ENCODE measurements around the gene LHFPL3.

LHFPL3 gene

DNA sequence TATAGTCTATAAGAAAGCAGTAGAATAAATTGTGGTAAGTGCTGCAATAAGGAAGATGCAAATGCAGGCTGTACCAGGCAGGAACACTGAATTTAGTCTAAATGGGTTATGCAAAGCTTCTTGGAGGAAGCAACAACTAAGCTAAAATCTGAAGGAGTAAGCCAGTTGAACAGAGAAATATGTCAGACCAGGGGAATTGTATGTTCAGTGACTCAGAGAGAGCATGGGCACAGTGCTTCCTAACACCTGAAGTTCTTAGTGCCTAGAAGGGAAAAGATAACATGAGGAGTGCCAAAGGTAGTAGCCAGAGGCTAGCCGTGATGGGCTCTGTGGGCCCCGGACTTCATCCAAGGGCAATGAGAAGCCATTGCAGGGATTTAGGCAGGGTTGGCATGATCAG is 481.5 kb downstream of the LHFPL3 start:
- no peaks in the 10 kb centered on the region for H3K36me3 ChIP-seq
- no peak overlapping the region for H3K4me3 ChIP-seq (ENCODE audit: low read depth, low read length)
- peaks cover 26% of the 10 kb centered on the region for H3K27me3 ChIP-seq
- no peaks in the 10 kb centered on the region for H3K9me3 ChIP-seq
- no peaks in the 10 kb centered on the region for H3K4me1 ChIP-seq
- no peak for DNase-seq
- TF ChIP-seq, protein P1, sequence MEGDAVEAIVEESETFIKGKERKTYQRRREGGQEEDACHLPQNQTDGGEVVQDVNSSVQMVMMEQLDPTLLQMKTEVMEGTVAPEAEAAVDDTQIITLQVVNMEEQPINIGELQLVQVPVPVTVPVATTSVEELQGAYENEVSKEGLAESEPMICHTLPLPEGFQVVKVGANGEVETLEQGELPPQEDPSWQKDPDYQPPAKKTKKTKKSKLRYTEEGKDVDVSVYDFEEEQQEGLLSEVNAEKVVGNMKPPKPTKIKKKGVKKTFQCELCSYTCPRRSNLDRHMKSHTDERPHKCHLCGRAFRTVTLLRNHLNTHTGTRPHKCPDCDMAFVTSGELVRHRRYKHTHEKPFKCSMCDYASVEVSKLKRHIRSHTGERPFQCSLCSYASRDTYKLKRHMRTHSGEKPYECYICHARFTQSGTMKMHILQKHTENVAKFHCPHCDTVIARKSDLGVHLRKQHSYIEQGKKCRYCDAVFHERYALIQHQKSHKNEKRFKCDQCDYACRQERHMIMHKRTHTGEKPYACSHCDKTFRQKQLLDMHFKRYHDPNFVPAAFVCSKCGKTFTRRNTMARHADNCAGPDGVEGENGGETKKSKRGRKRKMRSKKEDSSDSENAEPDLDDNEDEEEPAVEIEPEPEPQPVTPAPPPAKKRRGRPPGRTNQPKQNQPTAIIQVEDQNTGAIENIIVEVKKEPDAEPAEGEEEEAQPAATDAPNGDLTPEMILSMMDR (IDR thresholded peaks at IDR 0.05; ENCODE audit: low read depth, low read length) = no peak

DNA sequence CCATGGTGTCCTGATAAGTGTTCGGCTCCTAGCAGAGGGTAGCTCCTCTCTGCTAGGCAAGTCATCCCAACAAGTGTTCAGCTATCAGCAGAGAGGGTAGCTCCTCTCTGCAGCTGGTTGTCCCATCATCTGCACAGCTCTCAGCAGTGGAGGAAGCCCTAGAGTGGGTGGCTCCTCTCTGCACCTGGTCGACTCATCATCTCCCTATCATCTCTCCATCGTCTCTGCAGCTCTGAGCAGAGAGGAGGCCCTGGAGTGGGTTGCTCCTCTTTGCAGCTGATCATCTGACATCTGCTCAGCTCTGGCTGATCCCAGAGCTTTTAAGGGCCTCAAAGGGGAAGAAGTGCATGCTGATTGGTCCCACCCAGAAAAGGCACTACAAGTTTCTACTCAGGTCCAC is 485.7 kb downstream of the LHFPL3 start:
- peaks cover 29% of the 10 kb centered on the region for H3K27me3 ChIP-seq

DNA sequence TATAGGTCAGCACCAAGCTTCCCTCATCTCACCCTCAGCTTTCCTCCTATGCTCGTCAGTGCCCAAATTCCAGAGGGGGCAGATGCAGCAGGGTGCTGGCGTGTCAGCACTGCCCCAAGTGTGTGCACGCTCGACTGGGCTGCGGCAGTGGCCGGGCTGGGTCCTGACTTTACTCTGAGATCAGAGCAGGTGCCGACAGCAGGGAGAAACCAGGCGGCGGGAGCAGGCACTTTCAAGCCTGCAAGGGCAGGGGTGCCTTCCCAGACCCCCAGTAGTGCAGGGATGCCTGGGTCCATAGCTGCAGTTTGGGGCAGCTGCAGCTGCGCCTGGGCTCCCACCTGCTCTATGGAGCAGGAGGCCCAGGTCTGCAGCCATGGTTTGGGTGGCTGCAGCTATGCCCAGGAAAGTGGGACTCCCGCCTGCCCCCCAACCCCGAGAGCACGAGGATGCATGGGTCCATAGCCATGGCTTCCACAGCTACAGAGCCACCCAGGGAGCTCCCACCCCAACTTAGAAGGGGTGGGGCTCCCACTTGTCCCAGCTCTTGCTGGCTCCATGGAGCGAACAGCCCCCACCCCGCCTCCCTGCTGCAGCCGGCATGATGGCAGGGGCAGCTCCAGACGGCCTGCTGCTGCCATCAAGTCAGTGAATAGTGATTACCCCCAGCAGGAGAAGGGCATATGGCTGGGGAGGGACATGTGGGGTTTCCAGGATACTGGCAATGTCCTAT is 486.4 kb downstream of the LHFPL3 start:
- Histone ChIP-seq H3K27me3 (peaks cover 26% of the 10 kb centered on the region), H3K4me1 (no peaks in the 10 kb centered on the region), H3K9me3 (no peaks in the 10 kb centered on the region), H3K36me3 (no peaks in the 10 kb centered on the region), H3K4me3 (ENCODE audit: low read depth, low read length) (no peak overlapping the region)
- TF ChIP-seq, protein P1 (IDR thresholded peaks at IDR 0.05; ENCODE audit: low read depth, low read length) = no peak
- no peak for DNase-seq

More for the DNA sequence above, 485.7 kb downstream of the LHFPL3 start:
- Histone ChIP-seq H3K9me3 (no peaks in the 10 kb centered on the region), H3K4me3 (ENCODE audit: low read depth, low read length) (no peak overlapping the region), H3K36me3 (no peaks in the 10 kb centered on the region), H3K4me1 (no peaks in the 10 kb centered on the region)
- TF ChIP-seq, protein P1 (IDR thresholded peaks at IDR 0.05; ENCODE audit: low read depth, low read length) = no peak
- no peak for DNase-seq

DNA sequence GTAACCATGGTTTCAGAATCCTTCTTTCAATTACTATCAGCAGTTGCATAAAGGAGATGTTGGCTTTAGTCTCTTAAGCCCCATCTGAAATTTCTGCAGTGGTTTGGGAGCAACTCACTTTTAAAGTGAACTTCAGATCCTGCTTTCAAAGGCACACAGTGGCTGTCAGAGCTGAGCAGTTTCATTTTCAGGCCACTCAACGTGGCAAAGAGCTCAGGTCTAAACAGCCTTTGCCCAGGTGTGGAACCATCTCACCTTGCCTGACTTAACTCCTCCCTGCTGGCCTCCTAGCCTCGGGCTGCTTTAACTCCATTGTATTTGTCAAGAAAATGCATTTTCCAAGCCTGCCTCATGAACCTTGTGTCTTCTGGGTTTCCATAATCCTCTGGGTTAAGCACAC is 488.1 kb downstream of the LHFPL3 start:
- peaks cover 17% of the 10 kb centered on the region for H3K27me3 ChIP-seq
- DNase-seq = no peak
- H3K9me3 ChIP-seq = no peaks in the 10 kb centered on the region
- no peaks in the 10 kb centered on the region for H3K4me1 ChIP-seq
- TF ChIP-seq, protein P1 (IDR thresholded peaks at IDR 0.05; ENCODE audit: low read depth, low read length) = no peak
- no peaks in the 10 kb centered on the region for H3K36me3 ChIP-seq
- H3K4me3 ChIP-seq (ENCODE audit: low read depth, low read length) = no peak overlapping the region

DNA sequence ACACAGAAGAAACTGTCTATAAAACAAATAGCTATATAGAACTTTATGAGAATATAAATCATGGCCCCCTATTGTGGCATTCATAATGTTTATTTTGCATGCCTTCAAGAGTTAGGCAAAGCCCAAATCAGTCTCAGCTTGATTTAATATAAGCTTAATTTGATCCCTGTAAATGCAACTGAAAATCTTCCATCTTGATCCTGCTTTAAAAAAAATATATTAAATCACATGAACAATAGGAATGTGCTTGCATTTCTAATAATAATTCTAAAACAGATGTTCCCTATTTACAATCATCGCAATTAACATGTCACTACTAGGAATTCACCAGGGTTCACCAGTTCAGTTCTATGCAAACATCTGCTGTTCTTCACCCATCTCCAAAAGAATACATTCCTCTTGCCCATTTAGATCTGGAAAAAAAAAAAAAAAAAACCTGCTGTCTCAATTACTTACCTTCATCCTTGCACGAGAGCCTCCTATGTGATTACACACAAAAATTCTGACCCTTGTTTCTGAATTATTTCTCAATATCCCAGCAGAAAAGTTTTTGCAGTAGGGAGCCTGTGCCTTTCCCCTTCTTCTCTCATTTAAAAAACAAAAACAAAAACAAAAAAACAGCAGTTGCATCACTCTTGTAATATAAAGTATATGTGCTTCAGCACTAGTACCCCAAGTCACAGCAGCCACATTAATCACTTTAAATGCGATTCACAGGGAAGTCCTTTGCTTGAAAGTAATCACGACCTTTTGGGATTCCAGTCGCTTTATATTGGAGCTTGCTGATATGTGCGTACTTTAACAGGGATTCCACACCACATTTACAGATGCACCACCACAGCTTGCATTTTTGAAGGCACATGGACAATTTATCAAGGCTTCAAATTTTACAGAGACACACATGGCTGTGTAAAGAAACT is 490.8 kb downstream of the LHFPL3 start:
- H3K36me3 ChIP-seq = no peaks in the 10 kb centered on the region
- no peak for DNase-seq
- no peak overlapping the region for H3K4me3 ChIP-seq (ENCODE audit: low read depth, low read length)
- TF ChIP-seq, protein P1 (IDR thresholded peaks at IDR 0.05; ENCODE audit: low read depth, low read length) = no peak
- no peaks in the 10 kb centered on the region for H3K4me1 ChIP-seq
- H3K9me3 ChIP-seq = no peaks in the 10 kb centered on the region
- peaks cover 12% of the 10 kb centered on the region; the same call in 1 of the 2 replicates for H3K27me3 ChIP-seq

Measured in BE2C (cell line).